RWPE1 (cell line): ENCODE data around the gene ZNF81.
"Not testable (repeated sequence)": the region's sequence is repeated elsewhere in the genome, so short reads cannot be mapped to it uniquely, and the experiment has no call there.

Source experiments
- CTCF ChIA-PET: fragments of 350-600 bp; sonication (Branson Sonifier 250); formaldehyde crosslinking; extraction: SDS; loops from one replicate; lab custom pipeline; 2021; lab: Yijun Ruan, JAX
- POLR2A ChIA-PET: fragments of 400-600 bp; formaldehyde crosslinking; extraction: SDS; loops from one replicate; lab custom pipeline; 2020; ENCODE audit warnings: antibody characterized with exemption; ENCODE audit not compliant: low non-redundant PET; lab: Yijun Ruan, JAX
- DNase-seq: peaks from one replicate; pipeline ENCODE4 v3.0.0; 2012; ENCODE audit warnings: low spot score
- H3K27ac ChIP-seq: fragments of 450-650 bp; 2 replicates; pipeline ENCODE4 v1.5.1; 2017
- CTCF ChIP-seq: fragments of 450-650 bp; conservative IDR thresholded peaks from 2 replicates; pipeline ENCODE4 v1.5.1; 2017; ENCODE audit warnings: low read depth, mild to moderate bottlenecking

Gene ZNF81

GRCh38 chrX:47807272-47807538 is 29.5 kb upstream of the ZNF81 start:
- POLR2A ChIA-PET = not testable (repeated sequence)
- CTCF ChIA-PET = interaction anchor here (0.5 to 0.7 kb wide), 2 partner anchors 47 to 571 kb away, joined by 3 read pairs; no protein-coding TSS in a partner anchor

GRCh38 chrX:47807548-47807947 is 29.2 kb upstream of the ZNF81 start:
- no peak overlapping the region for H3K27ac ChIP-seq
- DNase-seq = no peak
- POLR2A ChIA-PET = no interaction called here
- CTCF ChIA-PET = interaction anchor here (0.5 kb wide), 1 partner anchor 47 kb away, joined by 3 read pairs; no protein-coding TSS in a partner anchor
- TF ChIP-seq CTCF = no peak

More at GRCh38 chrX:47807272-47807538, 29.5 kb upstream of the ZNF81 start:
- H3K27ac ChIP-seq, DNase-seq: not testable (repeated sequence)

- no peak for DNase-seq
- no peak for TF ChIP-seq CTCF
- no peak overlapping the region for H3K27ac ChIP-seq
- CTCF ChIA-PET = no interaction called here
- POLR2A ChIA-PET = no interaction called here
Observed at GRCh38 chrX:47808904-47809788, 27.6 kb upstream of the ZNF81 start.

- TF ChIP-seq CTCF = no peak
- peak overlapping the region; percentile 71; the same call in 1 of the 2 replicates for H3K27ac ChIP-seq
- ChIA-PET POLR2A (no interaction called here), CTCF (no interaction called here)
- no peak for DNase-seq
Observed at GRCh38 chrX:47814851-47815250, 21.9 kb upstream of the ZNF81 start.

GRCh38 chrX:47815901-47816845 is 20.5 kb upstream of the ZNF81 start:
- TF ChIP-seq CTCF = no peak
- peak overlapping the region; percentile 71 for H3K27ac ChIP-seq
- ChIA-PET CTCF (no interaction called here), POLR2A (no interaction called here)
- DNase-seq = no peak

- ChIA-PET POLR2A (no interaction called here), CTCF (no interaction called here)
- H3K27ac ChIP-seq = no peak overlapping the region
- TF ChIP-seq CTCF = no peak
- DNase-seq = no peak
Observed at GRCh38 chrX:47817421-47817820, 19.3 kb upstream of the ZNF81 start.
